Measurements from ENCODE around the gene BHLHE41. TPM values are rescaled to one million over a fixed set of nuclear protein-coding genes. Genes with fewer than 3 reads are reported as not detected.

Gene BHLHE41
- total RNA-seq, 1 experiment from 2014 or later: 7.6 TPM

- ChIA-PET POLR2A (no interaction called here), CTCF (interaction anchor here (1.1 kb wide), 1 partner anchor 601 kb away, joined by 3 read pairs; no protein-coding TSS in a partner anchor)
- no peaks in the 10 kb centered on the region for H3K27me3 Mint-ChIP-seq (ENCODE audit: low read depth)
- H3K27ac Mint-ChIP-seq: no peak overlapping the region
- ATAC-seq: no peak
- TF ChIP-seq CREM (CRISPR knock-in tag; IDR thresholded peaks at IDR 0.05): no peak
- no peak for TF ChIP-seq HMGA2 (CRISPR knock-in tag; IDR thresholded peaks at IDR 0.05)
- no peak for TF ChIP-seq ZNF396 (CRISPR knock-in tag; IDR thresholded peaks at IDR 0.05; ENCODE audit: borderline replicate concordance)
- TF ChIP-seq GABPB1 (CRISPR knock-in tag; IDR thresholded peaks at IDR 0.05): no peak
- no peak for TF ChIP-seq CTCF (IDR thresholded peaks at IDR 0.05)
- H3K36me3 Mint-ChIP-seq: no peaks in the 10 kb centered on the region
- H3K4me1 Mint-ChIP-seq: peaks cover 14% of the 10 kb centered on the region
- DNase-seq (ENCODE audit: low spot score): no peak
- H3K9me3 Mint-ChIP-seq: no peaks in the 10 kb centered on the region
- no peak overlapping the region for H3K4me3 Mint-ChIP-seq
These were observed 24.0 kb downstream of the BHLHE41 start for GRCh38 chr12:26100666-26101349.

- peak; percentile 97 for ATAC-seq
- TF ChIP-seq ERG (CRISPR knock-in tag; IDR thresholded peaks at IDR 0.05): no peak
- TF ChIP-seq JAZF1 (CRISPR knock-in tag; IDR thresholded peaks at IDR 0.05): no peak
- no peak for TF ChIP-seq IRF1 (CRISPR knock-in tag; IDR thresholded peaks at IDR 0.05)
- peak; percentile 81 for TF ChIP-seq CTCF (IDR thresholded peaks at IDR 0.05)
- Mint-ChIP-seq H3K4me3 (no peak overlapping the region), H3K27ac (no peak overlapping the region), H3K9me3 (no peaks in the 10 kb centered on the region), H3K36me3 (no peaks in the 10 kb centered on the region), H3K4me1 (peaks cover 14% of the 10 kb centered on the region), H3K27me3 (ENCODE audit: low read depth) (no peaks in the 10 kb centered on the region)
- CTCF ChIA-PET: interaction anchor here (0.6 to 1.7 kb wide), 10 partner anchors 11 to 517 kb away, joined by 3 to 6 read pairs (median 4); partner anchors contain the start of gene BHLHE41
- POLR2A ChIA-PET: no interaction called here
- peak; percentile 65 for DNase-seq (ENCODE audit: low spot score)
These were observed 27.6 kb downstream of the BHLHE41 start for GRCh38 chr12:26097046-26097878.

GRCh38 chr12:26096036-26096435, 28.8 kb downstream of the BHLHE41 start:
- peaks cover 15% of the 10 kb centered on the region for H3K4me1 Mint-ChIP-seq
- no peak for TF ChIP-seq ATF2 (CRISPR knock-in tag; IDR thresholded peaks at IDR 0.05; ENCODE audit: borderline replicate concordance, low read depth)
- TF ChIP-seq JAZF1 (CRISPR knock-in tag; IDR thresholded peaks at IDR 0.05): no peak
- no peak for TF ChIP-seq ZNF671 (CRISPR knock-in tag; IDR thresholded peaks at IDR 0.05)
- no peaks in the 10 kb centered on the region for H3K36me3 Mint-ChIP-seq
- ATAC-seq: no peak
- H3K9me3 Mint-ChIP-seq: no peaks in the 10 kb centered on the region
- ChIA-PET POLR2A (no interaction called here), CTCF (interaction anchor here (1.7 kb wide), 1 partner anchor 518 kb away, joined by 6 read pairs; no protein-coding TSS in a partner anchor)
- no peak for DNase-seq (ENCODE audit: low spot score)
- no peak overlapping the region for H3K4me3 Mint-ChIP-seq
- H3K27me3 Mint-ChIP-seq (ENCODE audit: low read depth): no peaks in the 10 kb centered on the region
- H3K27ac Mint-ChIP-seq: no peak overlapping the region

All from WTC11 (cell line).